SK-N-SH (cell line): ENCODE data around the gene C8G. TPM values are rescaled to one million over a fixed set of nuclear protein-coding genes. Genes with fewer than 3 reads are reported as not detected.

Experiments used
- CTCF ChIA-PET: fragments of 300-600, 350-600 bp; formaldehyde crosslinking; extraction: SDS; loops from one replicate; lab custom pipeline; 2021; lab: Yijun Ruan, JAX
- POLR2A ChIA-PET: fragments of 350-600 bp; sonication (Branson Sonifier 250); formaldehyde crosslinking; extraction: SDS; loops from one replicate; lab custom pipeline; 2020; ENCODE audit warnings: antibody characterized with exemption, inconsistent platforms; lab: Yijun Ruan, JAX
- DNase-seq: peaks from one replicate; pipeline ENCODE4 v3.0.0; 2012
- H2AFZ ChIP-seq: fragments of 200-600 bp; sonication (generic); 2 replicates; pipeline ENCODE4 v1.8.1; 2016; ENCODE audit warnings: antibody characterized with exemption, mild to moderate bottlenecking, low read depth
- H3F3A ChIP-seq: fragments of 200-600 bp; sonication (generic); replicated peaks from 2 replicates; pipeline ENCODE3; 2016; ENCODE audit warnings: antibody characterized with exemption, mild to moderate bottlenecking; ENCODE audit not compliant: insufficient read depth
- H3K27ac ChIP-seq, 2 experiments: fragments of 200-500 bp in 1 of 2; fragments of 200-600 bp in 1 of 2; sonication (Bioruptor generic) in 1 of 2; sonication (generic), shearing (Covaris generic) in 1 of 2; 2 replicates each; pipeline versions ENCODE4 v1.5.1 to v1.6.1; 2014 to 2016; ENCODE audit warnings: low read depth in 2 of 2, inconsistent platforms in 1 of 2, low read length in 1 of 2, mild to moderate bottlenecking in 1 of 2, mixed read lengths in 1 of 2
- H3K27me3 ChIP-seq: fragments of 200-600 bp; sonication (generic), shearing (Covaris generic); 2 replicates; pipeline ENCODE4 v1.6.1; 2016; ENCODE audit warnings: mixed run types; ENCODE audit not compliant: insufficient read depth
- H3K36me3 ChIP-seq, 2 experiments: fragments of 200-500 bp in 1 of 2; fragments of 200-600 bp in 1 of 2; sonication (Bioruptor generic) in 1 of 2; sonication (generic) in 1 of 2; replicated peaks in 1 of 2; 2 replicates each; pipeline versions ENCODE3 to v1.5.1; 2014 to 2016; ENCODE audit warnings: low read length in 1 of 2, mild to moderate bottlenecking in 1 of 2; ENCODE audit not compliant: insufficient read depth in 2 of 2, control insufficient read depth in 1 of 2
- H3K4me1 ChIP-seq, 2 experiments: fragments of 200-500 bp in 1 of 2; fragments of 200-600 bp in 1 of 2; sonication (Bioruptor generic) in 1 of 2; sonication (generic), shearing (Covaris generic) in 1 of 2; 2 replicates each; pipeline versions ENCODE4 v1.5.1 to v1.6.1; 2014 to 2016; ENCODE audit warnings: low read depth in 1 of 2, low read length in 1 of 2, mixed run types in 1 of 2; ENCODE audit not compliant: insufficient read depth in 2 of 2, control insufficient read depth in 1 of 2
- H3K4me2 ChIP-seq: fragments of 200-600 bp; sonication (generic), shearing (Covaris generic); 2 replicates; pipeline ENCODE4 v1.6.1; 2017; ENCODE audit warnings: mixed run types
- H3K4me3 ChIP-seq, 2 experiments: fragments of 200-500 bp in 1 of 2; fragments of 200-600 bp in 1 of 2; sonication (Bioruptor generic) in 1 of 2; sonication (generic), shearing (Covaris generic) in 1 of 2; 2 replicates each; pipeline versions ENCODE4 v1.5.1 to v1.8.1; 2014 to 2016; ENCODE audit warnings: low read depth in 2 of 2, inconsistent platforms in 1 of 2, low read length in 1 of 2, mild to moderate bottlenecking in 1 of 2, mixed read lengths in 1 of 2, moderate library complexity in 1 of 2
- H3K79me2 ChIP-seq: fragments of 200-600 bp; sonication (generic); 2 replicates; pipeline ENCODE4 v1.8.1; 2017; ENCODE audit warnings: mild to moderate bottlenecking; ENCODE audit not compliant: insufficient read depth
- H3K9ac ChIP-seq: fragments of 200-600 bp; sonication (generic); 2 replicates; pipeline ENCODE4 v1.6.1; 2017; ENCODE audit warnings: mixed run types
- H3K9me2 ChIP-seq: fragments of 200-600 bp; sonication (generic); 2 replicates; pipeline ENCODE4 v1.6.1; 2017; ENCODE audit warnings: mixed run types
- H3K9me3 ChIP-seq: fragments of 200-600 bp; sonication (generic); 2 replicates; pipeline ENCODE4 v1.6.1; 2017; ENCODE audit warnings: mixed run types, mild to moderate bottlenecking, moderate library complexity
- H4K20me1 ChIP-seq: fragments of 200-600 bp; sonication (generic); 2 replicates; pipeline ENCODE4 v1.6.1; 2017; ENCODE audit warnings: mild to moderate bottlenecking, mixed run types; ENCODE audit not compliant: insufficient read depth
- CTCF ChIP-seq: fragments of 200-600 bp; sonication (generic); IDR thresholded peaks from 2 replicates; pipeline ENCODE4 v1.6.1; 2017; ENCODE audit warnings: antibody characterized with exemption, mild to moderate bottlenecking, moderate library complexity
- EZH2phosphoT487 ChIP-seq: fragments of 200-600 bp; sonication (generic); IDR thresholded peaks from 2 replicates; pipeline ENCODE4 v1.6.1; 2017; ENCODE audit warnings: low read depth, mixed run types, mild to moderate bottlenecking, antibody characterized with exemption, moderate library complexity, borderline replicate concordance
- MXI1 ChIP-seq: IDR thresholded peaks from 2 replicates; pipeline ENCODE4 v1.6.1; 2012; ENCODE audit warnings: mild to moderate bottlenecking, low read depth, low read length, improper control_type of control experiment
- NFIC ChIP-seq: IDR thresholded peaks from 2 replicates; pipeline ENCODE4 v1.4.0; 2012; ENCODE audit warnings: borderline replicate concordance
- RAD21 ChIP-seq: IDR thresholded peaks from 2 replicates; pipeline ENCODE4 v1.6.1; 2012; ENCODE audit warnings: mild to moderate bottlenecking, low read length
- TAF1 ChIP-seq: IDR thresholded peaks from 2 replicates; pipeline ENCODE4 v1.6.1; 2012; ENCODE audit warnings: low read depth, mild to moderate bottlenecking, low read length, moderate library complexity, borderline replicate concordance
- USF2 ChIP-seq: fragments of 150-350 bp; IDR thresholded peaks from 2 replicates; pipeline ENCODE4 v1.6.1; 2017; ENCODE audit warnings: antibody characterized with exemption, low read length, low read depth, borderline replicate concordance
- YY1 ChIP-seq: IDR thresholded peaks from 2 replicates; pipeline ENCODE4 v1.4.0; 2012; ENCODE audit warnings: low read depth, mild to moderate bottlenecking
- ZBTB33 ChIP-seq: IDR thresholded peaks from 2 replicates; pipeline ENCODE4 v1.4.0; 2012; ENCODE audit warnings: low read depth, borderline replicate concordance
- WGBS: methylation state at CpG from one replicate; pipeline ENCODE4 v1.1.6; 2017; ENCODE audit warnings: low lambda C conversion rate; 5-methylcytosine and 5-hydroxymethylcytosine counted together
- polyA plus RNA-seq, 3 experiments: library from polyadenylated mRNA; depleted of rRNA; stranded (reverse); fragments of >200 nt; gene quantifications; 2 replicates each; pipeline ENCODE4 v1.2.3, GENCODE V29; 2012
- TF ChIP-seq, protein P1 (sequence below): IDR thresholded peaks from 2 replicates; pipeline ENCODE4 v1.4.0; 2012; ENCODE audit warnings: low read depth, borderline replicate concordance

C8G gene
- polyA plus RNA-seq, 1 of the 3 experiments (the other 2 are of a cell fraction): 0.28 TPM

GRCh38 chr9:136920069-136920468, 25.0 kb upstream of the C8G start (continued):
- TF ChIP-seq CTCF (no peak), ZBTB33 (no peak), RAD21 (no peak), EZH2phosphoT487 (no peak)
- TF ChIP-seq, protein P1, sequence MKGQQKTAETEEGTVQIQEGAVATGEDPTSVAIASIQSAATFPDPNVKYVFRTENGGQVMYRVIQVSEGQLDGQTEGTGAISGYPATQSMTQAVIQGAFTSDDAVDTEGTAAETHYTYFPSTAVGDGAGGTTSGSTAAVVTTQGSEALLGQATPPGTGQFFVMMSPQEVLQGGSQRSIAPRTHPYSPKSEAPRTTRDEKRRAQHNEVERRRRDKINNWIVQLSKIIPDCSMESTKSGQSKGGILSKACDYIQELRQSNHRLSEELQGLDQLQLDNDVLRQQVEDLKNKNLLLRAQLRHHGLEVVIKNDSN: no peak

DNA sequence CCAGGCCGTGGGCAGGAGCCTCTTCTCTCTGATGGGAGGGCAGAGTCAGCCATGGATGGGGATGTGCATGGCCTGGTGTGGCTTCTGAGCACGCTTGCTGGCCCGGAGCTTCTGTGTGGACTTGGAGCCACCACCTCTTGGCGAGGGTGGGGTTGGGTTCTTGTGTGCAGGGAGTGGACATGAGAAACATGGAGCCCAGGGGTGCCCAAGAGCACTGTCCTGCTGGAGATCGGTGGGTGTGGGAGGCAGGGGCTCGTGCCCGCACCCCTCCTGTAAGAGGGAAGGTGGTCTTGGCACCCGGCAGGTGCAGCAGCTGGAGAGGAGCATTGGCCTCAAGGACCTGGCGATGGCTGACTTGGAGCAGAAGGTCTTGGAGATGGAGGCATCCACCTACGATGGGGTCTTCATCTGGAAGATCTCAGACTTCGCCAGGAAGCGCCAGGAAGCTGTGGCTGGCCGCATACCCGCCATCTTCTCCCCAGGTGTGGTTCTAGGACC, 24.3 kb upstream of the C8G start:
- CTCF ChIA-PET: interaction anchor here (1.1 to 1.2 kb wide), 2 partner anchors 19 to 23 kb away, joined by 3 to 4 read pairs; partner anchors contain the start of gene FBXW5
- H3K4me3 ChIP-seq: no peak overlapping the region
- POLR2A ChIA-PET: no interaction called here
- WGBS: 97% methylated on average over 6 of the region's 14 CpGs
- no peak overlapping the region for H3K9ac ChIP-seq
- H3K79me2 ChIP-seq: no peaks in the 10 kb centered on the region
- no peaks in the 10 kb centered on the region for H3K9me3 ChIP-seq
- H3K36me3 ChIP-seq: peaks cover 0 to 36% of the 10 kb centered on the region in 2 experiments
- no peak overlapping the region for H3K27ac ChIP-seq
- no peaks in the 10 kb centered on the region for H3K9me2 ChIP-seq
- H3K27me3 ChIP-seq: no peaks in the 10 kb centered on the region
- DNase-seq: no peak
- no peaks in the 10 kb centered on the region for H3F3A ChIP-seq
- no peak overlapping the region for H2AFZ ChIP-seq
- H3K4me1 ChIP-seq: peaks cover 0 to 2% of the 10 kb centered on the region in 2 experiments; a peak in 1 of 4 replicates
- H4K20me1 ChIP-seq: no peaks in the 10 kb centered on the region
- no peak overlapping the region for H3K4me2 ChIP-seq
- no peak for TF ChIP-seq TAF1
- no peak for TF ChIP-seq USF2
- no peak for TF ChIP-seq MXI1
- TF ChIP-seq NFIC: no peak
- TF ChIP-seq RAD21: no peak
- TF ChIP-seq, protein P1: no peak
- TF ChIP-seq YY1: no peak
